Caco-2 (cell line): ENCODE measurements around the gene TTLL8. TPM values are rescaled to one million over a fixed set of nuclear protein-coding genes. Genes with fewer than 3 reads are reported as not detected.

Experiments
- BruUV-seq: library from RNA; stranded (reverse); fragments of 400-500 nt; replicated peaks from 2 replicates; lab custom pipeline; 2021; lab: Mats Ljungman, UMichigan
- CTCF ChIA-PET: fragments of 300-600 bp; sonication (Branson Sonifier 250); formaldehyde crosslinking; loops from one replicate; lab custom pipeline; 2022; ENCODE audit warnings: antibody characterized with exemption; lab: Charles Lee
- POLR2A ChIA-PET: fragments of 300-600 bp; sonication (Branson Sonifier 250); formaldehyde crosslinking; loops from one replicate; lab custom pipeline; 2022; ENCODE audit warnings: antibody characterized with exemption; lab: Charles Lee
- DNase-seq, 2 experiments: peaks; one replicate each; pipeline versions ENCODE4 v3.0.0 to v3.0.0-alpha.2; 2020 to 2022
- H3K27me3 ChIP-seq: replicated peaks from 2 replicates; pipeline ENCODE4 v1.6.0; 2011; ENCODE audit warnings: low read length; ENCODE audit not compliant: control insufficient read depth, insufficient read depth
- H3K36me3 ChIP-seq: 2 replicates; pipeline ENCODE4 v1.5.1; 2011; ENCODE audit warnings: low read length; ENCODE audit not compliant: control insufficient read depth, insufficient read depth
- H3K4me1 ChIP-seq: fragments of 250-450 bp; sonication (Bioruptor Pico); 2 replicates; pipeline ENCODE4 v1.5.1; 2020; ENCODE audit warnings: mild to moderate bottlenecking
- H3K4me3 ChIP-seq: 2 replicates; pipeline ENCODE4 v1.5.1; 2011; ENCODE audit warnings: low read depth, mild to moderate bottlenecking, control low read depth, low read length
- H3K9me3 ChIP-seq: fragments of 250-450 bp; sonication (Bioruptor Pico); 2 replicates; pipeline ENCODE4 v1.5.1; 2020; ENCODE audit warnings: mild to moderate bottlenecking, moderate library complexity
- H3K27ac Mint-ChIP-seq: one replicate; pipeline ENCODE4 v1.8.0; 2022; ENCODE audit warnings: mixed read lengths; ENCODE audit not compliant: unreplicated experiment
- H3K27me3 Mint-ChIP-seq: one replicate; pipeline ENCODE4 v1.8.0; 2022; ENCODE audit warnings: mixed read lengths; ENCODE audit not compliant: insufficient read depth, unreplicated experiment
- H3K36me3 Mint-ChIP-seq: one replicate; pipeline ENCODE4 v1.8.0; 2022; ENCODE audit warnings: mild to moderate bottlenecking, mixed read lengths; ENCODE audit not compliant: insufficient read depth, unreplicated experiment
- H3K4me1 Mint-ChIP-seq: one replicate; pipeline ENCODE4 v1.8.0; 2022; ENCODE audit warnings: low read depth, mixed read lengths; ENCODE audit not compliant: unreplicated experiment
- H3K4me3 Mint-ChIP-seq: one replicate; pipeline ENCODE4 v1.8.0; 2022; ENCODE audit warnings: mild to moderate bottlenecking, moderate library complexity, mixed read lengths; ENCODE audit not compliant: unreplicated experiment
- H3K9me3 Mint-ChIP-seq: one replicate; pipeline ENCODE4 v1.8.0; 2022; ENCODE audit warnings: mixed read lengths; ENCODE audit not compliant: unreplicated experiment
- intact Hi-C: fragments of 100-400 bp; cut with micrococcal nuclease; formaldehyde crosslinking; loops from one replicate; pipeline ENCODE4 v1.10.0; 2022; ENCODE audit not compliant: unreplicated experiment
- total RNA-seq: library from RNA; stranded (reverse); gene quantifications from 2 replicates; pipeline ENCODE4 v1.2.3, GENCODE V29; 2022
- TF ChIP-seq, protein P1 (sequence below), 2 experiments: fragments of 200-600 bp in 1 of 2; IDR thresholded peaks; 1 replicate in 1 of 2; 2 replicates in 1 of 2; pipeline versions ENCODE4 v1.5.1 to v1.8.0; 2011 to 2022; ENCODE audit warnings: antibody characterized with exemption in 1 of 2, control low read depth in 1 of 2, inconsistent platforms in 1 of 2, low read depth in 1 of 2, low read length in 1 of 2, mild to moderate bottlenecking in 1 of 2, moderate library complexity in 1 of 2; ENCODE audit not compliant: insufficient read depth in 1 of 2, severe bottlenecking in 1 of 2, unreplicated experiment in 1 of 2

The TTLL8 gene
- total RNA-seq, 1 experiment from 2014 or later, result not detected

GRCh38 chr22:50022171-50022819, 35.8 kb downstream of the TTLL8 start:
- Histone ChIP-seq H3K36me3 (no peaks in the 10 kb centered on the region), H3K4me3 (no peak overlapping the region), H3K4me1 (no peaks in the 10 kb centered on the region), H3K9me3 (no peaks in the 10 kb centered on the region), H3K27me3 (no peaks in the 10 kb centered on the region; the same call in 1 of the 2 replicates)
- Mint-ChIP-seq H3K4me1 (no peaks in the 10 kb centered on the region), H3K4me3 (no peak overlapping the region), H3K27ac (no peak overlapping the region), H3K36me3 (no peaks in the 10 kb centered on the region), H3K9me3 (no peaks in the 10 kb centered on the region), H3K27me3 (no peaks in the 10 kb centered on the region)
- CTCF ChIA-PET, result no interaction called here
- no peak for DNase-seq
- BruUV-seq, result no TSS peak
- intact Hi-C loops, result no loop called here
- TF ChIP-seq, protein P1, sequence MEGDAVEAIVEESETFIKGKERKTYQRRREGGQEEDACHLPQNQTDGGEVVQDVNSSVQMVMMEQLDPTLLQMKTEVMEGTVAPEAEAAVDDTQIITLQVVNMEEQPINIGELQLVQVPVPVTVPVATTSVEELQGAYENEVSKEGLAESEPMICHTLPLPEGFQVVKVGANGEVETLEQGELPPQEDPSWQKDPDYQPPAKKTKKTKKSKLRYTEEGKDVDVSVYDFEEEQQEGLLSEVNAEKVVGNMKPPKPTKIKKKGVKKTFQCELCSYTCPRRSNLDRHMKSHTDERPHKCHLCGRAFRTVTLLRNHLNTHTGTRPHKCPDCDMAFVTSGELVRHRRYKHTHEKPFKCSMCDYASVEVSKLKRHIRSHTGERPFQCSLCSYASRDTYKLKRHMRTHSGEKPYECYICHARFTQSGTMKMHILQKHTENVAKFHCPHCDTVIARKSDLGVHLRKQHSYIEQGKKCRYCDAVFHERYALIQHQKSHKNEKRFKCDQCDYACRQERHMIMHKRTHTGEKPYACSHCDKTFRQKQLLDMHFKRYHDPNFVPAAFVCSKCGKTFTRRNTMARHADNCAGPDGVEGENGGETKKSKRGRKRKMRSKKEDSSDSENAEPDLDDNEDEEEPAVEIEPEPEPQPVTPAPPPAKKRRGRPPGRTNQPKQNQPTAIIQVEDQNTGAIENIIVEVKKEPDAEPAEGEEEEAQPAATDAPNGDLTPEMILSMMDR (IDR thresholded peaks at IDR 0.05; ENCODE audit: insufficient read depth in 1 of 2, low read depth in 1 of 2, low read length in 1 of 2, severe bottlenecking in 1 of 2, unreplicated experiment in 1 of 2), result no peak
- POLR2A ChIA-PET, result no interaction called here

DNA sequence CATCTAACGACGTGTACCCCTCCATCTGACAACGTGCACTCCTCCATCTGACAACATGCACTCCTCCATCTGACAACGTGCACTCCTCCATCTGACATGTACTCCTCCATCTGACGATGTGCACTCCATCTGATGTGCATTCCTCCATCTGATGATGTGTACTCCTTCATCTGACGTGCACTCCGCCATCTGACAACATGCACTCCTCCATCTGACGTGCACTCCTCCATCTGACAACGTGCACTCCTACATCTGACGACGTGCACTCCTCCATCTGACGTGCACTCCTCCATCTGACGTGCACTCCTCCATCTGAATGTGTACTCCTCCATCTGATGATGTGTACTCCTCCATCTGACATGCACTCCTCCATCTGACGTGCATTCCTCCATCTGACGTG, 37.5 kb downstream of the TTLL8 start:
- Histone ChIP-seq H3K36me3 (no peaks in the 10 kb centered on the region), H3K4me1 (no peaks in the 10 kb centered on the region), H3K9me3 (no peaks in the 10 kb centered on the region), H3K4me3 (no peak overlapping the region), H3K27me3 (no peaks in the 10 kb centered on the region; the same call in 1 of the 2 replicates)
- DNase-seq, result no peak
- Mint-ChIP-seq H3K36me3 (no peaks in the 10 kb centered on the region), H3K27ac (no peak overlapping the region), H3K27me3 (no peaks in the 10 kb centered on the region), H3K4me1 (no peaks in the 10 kb centered on the region), H3K4me3 (no peak overlapping the region), H3K9me3 (no peaks in the 10 kb centered on the region)
- POLR2A ChIA-PET, result no interaction called here
- CTCF ChIA-PET, result no interaction called here
- intact Hi-C loops, result no loop called here
- TF ChIP-seq, protein P1 (IDR thresholded peaks at IDR 0.05; ENCODE audit: insufficient read depth in 1 of 2, low read depth in 1 of 2, low read length in 1 of 2, severe bottlenecking in 1 of 2, unreplicated experiment in 1 of 2), result no peak
- BruUV-seq, result no TSS peak

DNA sequence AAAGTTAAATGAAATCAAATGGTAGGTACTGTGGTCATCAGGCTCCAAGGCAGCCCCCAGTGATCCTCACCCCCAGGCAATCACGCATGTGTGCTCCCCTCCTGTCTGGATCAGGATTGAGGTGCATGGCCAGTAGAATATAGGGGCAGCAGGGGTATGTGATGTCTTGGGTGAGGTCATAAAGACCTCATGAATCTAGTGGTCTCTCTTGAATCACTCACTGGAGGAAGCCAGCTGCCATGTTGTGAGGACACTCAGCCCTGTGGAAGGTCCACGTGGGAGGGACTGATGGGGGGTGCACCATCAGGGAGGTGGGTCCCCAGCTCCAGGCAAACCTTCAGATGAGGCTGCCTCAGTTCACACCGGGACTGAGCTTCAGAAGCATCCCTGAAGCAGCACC, 38.8 kb downstream of the TTLL8 start:
- Histone ChIP-seq H3K4me1 (peaks cover 6% of the 10 kb centered on the region; the same call in 1 of the 2 replicates), H3K36me3 (no peaks in the 10 kb centered on the region), H3K27me3 (no peaks in the 10 kb centered on the region; the same call in 1 of the 2 replicates), H3K9me3 (no peaks in the 10 kb centered on the region), H3K4me3 (no peak overlapping the region)
- Mint-ChIP-seq H3K27ac (no peak overlapping the region), H3K4me3 (no peak overlapping the region), H3K27me3 (no peaks in the 10 kb centered on the region), H3K9me3 (no peaks in the 10 kb centered on the region), H3K36me3 (no peaks in the 10 kb centered on the region), H3K4me1 (no peaks in the 10 kb centered on the region)
- POLR2A ChIA-PET, result no interaction called here
- no TSS peak for BruUV-seq
- TF ChIP-seq, protein P1 (IDR thresholded peaks at IDR 0.05; ENCODE audit: insufficient read depth in 1 of 2, low read depth in 1 of 2, low read length in 1 of 2, severe bottlenecking in 1 of 2, unreplicated experiment in 1 of 2), result no peak
- DNase-seq, result no peak
- intact Hi-C loops, result no loop called here
- CTCF ChIA-PET, result no interaction called here
